D721Med (cell line): Measurements from ENCODE around the gene TBC1D7.

Experiments used
- DNase-seq: peaks from one replicate; pipeline ENCODE4 v3.0.0; 2011; ENCODE audit warnings: low spot score; ENCODE audit not compliant: insufficient read length
- FAIRE-seq: peaks from 2 replicates; lab custom pipeline; 2011; peaks lifted over from hg19 to GRCh38; lab: Jason Lieb, UNC
- CTCF ChIP-seq: IDR thresholded peaks from 2 replicates; pipeline ENCODE4 v1.5.1; 2012; ENCODE audit warnings: mild to moderate bottlenecking, control low read depth; ENCODE audit not compliant: insufficient read depth; ENCODE audit errors: missing control alignments

The TBC1D7 gene

GRCh38 chr6:13278991-13279390 is 49.3 kb downstream of the TBC1D7 start:
- TF ChIP-seq CTCF: no peak
- no peak for FAIRE-seq
- DNase-seq: no peak

GRCh38 chr6:13278164-13278563 is 50.2 kb downstream of the TBC1D7 start:
- no peak for DNase-seq
- no peak for FAIRE-seq
- peak; percentile 16 for TF ChIP-seq CTCF

GRCh38 chr6:13277231-13277630 is 51.1 kb downstream of the TBC1D7 start:
- DNase-seq (no peak), FAIRE-seq (no peak)

GRCh38 chr6:13275435-13275989 is 52.8 kb downstream of the TBC1D7 start:
- FAIRE-seq (no peak), DNase-seq (no peak)
- no peak for TF ChIP-seq CTCF

More at GRCh38 chr6:13277231-13277630, 51.1 kb downstream of the TBC1D7 start:
- TF ChIP-seq CTCF: no peak

- no peak for DNase-seq
- no peak for TF ChIP-seq CTCF
- no peak for FAIRE-seq
Observed at GRCh38 chr6:13274707-13275434, 53.5 kb downstream of the TBC1D7 start.

GRCh38 chr6:13273931-13274706 is 54.2 kb downstream of the TBC1D7 start:
- no peak for TF ChIP-seq CTCF
- FAIRE-seq: no peak
- DNase-seq: no peak
